NCI-H524 (cell line): ENCODE results near the gene SOAT1.

Experiments
- DNase-seq, 2 experiments: peaks; one replicate each; lab custom pipeline; 2025; lab: John Stamatoyannopoulos, UW

Gene SOAT1

GRCh38 chr1:179305450-179305849, 11.9 kb downstream of the SOAT1 start:
- no peak for DNase-seq

GRCh38 chr1:179310291-179310690, 16.7 kb downstream of the SOAT1 start:
- DNase-seq: no peak

GRCh38 chr1:179310721-179311120, 17.1 kb downstream of the SOAT1 start:
- no peak for DNase-seq

GRCh38 chr1:179311149-179311700, 17.6 kb downstream of the SOAT1 start:
- DNase-seq: no peak

GRCh38 chr1:179313004-179313403, 19.4 kb downstream of the SOAT1 start:
- DNase-seq: no peak

- no peak for DNase-seq
These were observed 21.3 kb downstream of the SOAT1 start for GRCh38 chr1:179314928-179315327.

- no peak for DNase-seq
These were observed 24.9 kb downstream of the SOAT1 start for GRCh38 chr1:179318491-179318890.

GRCh38 chr1:179321533-179322216, 28.1 kb downstream of the SOAT1 start:
- no peak for DNase-seq

GRCh38 chr1:179322557-179322956, 29.0 kb downstream of the SOAT1 start:
- DNase-seq: no peak

GRCh38 chr1:179323436-179323835, 29.8 kb downstream of the SOAT1 start:
- DNase-seq: no peak

GRCh38 chr1:179325836-179326235, 32.2 kb downstream of the SOAT1 start:
- DNase-seq: no peak

- no peak for DNase-seq
These were observed 33.1 kb downstream of the SOAT1 start for GRCh38 chr1:179326746-179327145.

- no peak for DNase-seq
These were observed 33.6 kb downstream of the SOAT1 start for GRCh38 chr1:179327196-179327595.

GRCh38 chr1:179327679-179328078, 34.1 kb downstream of the SOAT1 start:
- DNase-seq: no peak

- no peak for DNase-seq
These were observed 36.3 kb downstream of the SOAT1 start for GRCh38 chr1:179329862-179330261.

GRCh38 chr1:179334440-179334839, 40.8 kb downstream of the SOAT1 start:
- DNase-seq: no peak

GRCh38 chr1:179337288-179337687, 43.7 kb downstream of the SOAT1 start:
- DNase-seq: no peak

- DNase-seq: no peak
These were observed 44.5 kb downstream of the SOAT1 start for GRCh38 chr1:179337942-179338560.

- no peak for DNase-seq
These were observed 47.3 kb downstream of the SOAT1 start for GRCh38 chr1:179340918-179341317.

GRCh38 chr1:179341943-179342547, 48.4 kb downstream of the SOAT1 start:
- no peak for DNase-seq

GRCh38 chr1:179342740-179343404, 49.3 kb downstream of the SOAT1 start:
- DNase-seq: no peak

- DNase-seq: no peak
These were observed 57.7 kb downstream of the SOAT1 start for GRCh38 chr1:179351281-179351680.

GRCh38 chr1:179352236-179352635, 58.6 kb downstream of the SOAT1 start:
- no peak for DNase-seq
